A673 (cell line): ENCODE results near the gene PRELID2.
"Not testable (repeated sequence)": the region's sequence is repeated elsewhere in the genome, so short reads cannot be mapped to it uniquely, and the experiment has no call there.

Experiments
- EZH2 ChIP-seq: fragments of 200-600 bp; sonication (generic); IDR thresholded peaks from 2 replicates; pipeline ENCODE4 v1.6.1; 2017; ENCODE audit warnings: borderline replicate concordance, low read depth, mild to moderate bottlenecking, mixed read lengths, antibody characterized with exemption, low read length; ENCODE audit not compliant: poor library complexity, severe bottlenecking
- TF ChIP-seq, protein P1 (sequence below): fragments of 300-800, 200-600 bp; sonication (generic); conservative IDR thresholded peaks from 2 replicates; pipeline ENCODE4 v1.5.1; 2017; ENCODE audit warnings: low read depth, mild to moderate bottlenecking, antibody characterized with exemption, low read length, moderate library complexity, mixed read lengths

DNA sequence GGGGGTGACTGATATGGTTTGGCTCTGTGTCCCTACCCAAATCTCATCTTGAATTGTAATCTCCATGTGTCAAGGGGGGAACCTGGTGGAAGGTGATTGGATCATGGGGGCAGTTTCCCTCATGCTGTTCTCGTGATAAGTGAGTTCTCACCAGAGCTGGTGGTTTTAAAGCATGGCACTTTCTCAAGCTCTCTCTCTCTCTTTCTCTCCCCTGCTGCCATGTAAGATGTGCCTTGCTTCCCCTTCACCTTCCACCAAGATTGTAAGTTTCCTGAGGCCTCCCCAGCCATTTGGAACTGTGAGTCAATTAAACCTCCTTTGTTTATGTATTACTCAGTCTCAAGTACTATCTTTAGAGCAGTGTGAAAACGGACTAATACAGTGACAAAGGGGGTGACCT, 29.3 kb upstream of the PRELID2 start:
- TF ChIP-seq EZH2: not testable (repeated sequence)
- TF ChIP-seq, protein P1, sequence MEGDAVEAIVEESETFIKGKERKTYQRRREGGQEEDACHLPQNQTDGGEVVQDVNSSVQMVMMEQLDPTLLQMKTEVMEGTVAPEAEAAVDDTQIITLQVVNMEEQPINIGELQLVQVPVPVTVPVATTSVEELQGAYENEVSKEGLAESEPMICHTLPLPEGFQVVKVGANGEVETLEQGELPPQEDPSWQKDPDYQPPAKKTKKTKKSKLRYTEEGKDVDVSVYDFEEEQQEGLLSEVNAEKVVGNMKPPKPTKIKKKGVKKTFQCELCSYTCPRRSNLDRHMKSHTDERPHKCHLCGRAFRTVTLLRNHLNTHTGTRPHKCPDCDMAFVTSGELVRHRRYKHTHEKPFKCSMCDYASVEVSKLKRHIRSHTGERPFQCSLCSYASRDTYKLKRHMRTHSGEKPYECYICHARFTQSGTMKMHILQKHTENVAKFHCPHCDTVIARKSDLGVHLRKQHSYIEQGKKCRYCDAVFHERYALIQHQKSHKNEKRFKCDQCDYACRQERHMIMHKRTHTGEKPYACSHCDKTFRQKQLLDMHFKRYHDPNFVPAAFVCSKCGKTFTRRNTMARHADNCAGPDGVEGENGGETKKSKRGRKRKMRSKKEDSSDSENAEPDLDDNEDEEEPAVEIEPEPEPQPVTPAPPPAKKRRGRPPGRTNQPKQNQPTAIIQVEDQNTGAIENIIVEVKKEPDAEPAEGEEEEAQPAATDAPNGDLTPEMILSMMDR: not testable (repeated sequence)
